Measurements from ENCODE around the gene MACROH2A1. TPM values are rescaled to one million over a fixed set of nuclear protein-coding genes. Genes with fewer than 3 reads are reported as not detected.

MACROH2A1 gene
- total and polyA plus RNA-seq, 2 of the 4 experiments (the other 2 are of a cell fraction), result 122 to 126 TPM

DNA sequence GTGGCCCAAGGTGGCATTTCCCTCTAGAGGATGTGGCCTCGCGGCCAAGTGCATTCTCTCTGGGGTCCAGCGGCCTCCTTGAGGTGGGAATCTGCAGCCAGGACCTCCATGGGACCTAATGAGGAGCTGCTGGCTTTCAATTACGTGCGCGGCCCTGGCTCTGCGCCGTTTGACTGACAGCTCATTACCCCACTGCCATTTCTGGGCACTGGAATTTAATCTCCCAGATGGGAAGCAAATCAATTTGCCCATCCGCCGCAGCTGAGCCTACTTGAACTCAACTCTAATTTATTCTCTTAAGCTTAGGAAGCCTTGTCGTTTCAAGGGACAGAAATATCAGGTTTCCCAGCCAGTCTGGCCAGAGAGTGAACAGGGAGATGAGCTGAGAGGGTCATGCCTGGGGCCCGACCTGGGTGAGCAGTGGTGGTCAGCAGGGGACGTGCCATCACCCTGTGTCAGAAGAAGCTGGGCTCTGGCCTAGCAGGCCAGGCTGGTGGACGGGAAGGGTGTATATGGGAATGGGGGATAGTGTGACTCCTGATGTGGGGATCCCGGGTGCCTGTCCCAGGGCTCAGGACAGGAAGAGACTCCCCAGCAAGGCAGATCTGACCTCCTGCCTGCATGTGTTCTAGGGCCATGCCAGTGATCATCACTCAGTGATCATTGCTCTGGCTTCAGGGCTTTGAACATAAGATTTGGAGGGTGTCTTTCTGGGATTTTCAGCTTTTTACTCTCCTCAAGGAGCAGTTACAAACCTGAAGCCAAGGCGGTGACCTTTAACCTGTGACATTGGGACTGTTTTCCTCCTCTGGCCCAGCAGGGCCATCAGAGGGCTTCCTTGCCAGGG lies 69.7 kb downstream of the MACROH2A1 start:
- no peak overlapping the region for H3K18ac ChIP-seq (ENCODE audit: low read depth, low read length)
- H4K91ac ChIP-seq (ENCODE audit: insufficient read depth, low read depth, low read length), result peak overlapping the region; percentile 19; the same call in 1 of the 2 replicates
- intact Hi-C loops (cut with micrococcal nuclease) (no loop called here), in situ Hi-C loops (cut with MboI; ENCODE audit: low sequenced_read_pairs) (no loop called here), dilution Hi-C loops (cut with HindIII; ENCODE audit: low sequenced_read_pairs, unreplicated experiment) (no loop called here)
- peak overlapping the region; percentile 67 for H3K4ac ChIP-seq (ENCODE audit: low read depth, low read length)
- H3K14ac ChIP-seq (replicated peaks; ENCODE audit: low read depth, low read length), result peak overlapping the region; percentile 3; the same call in 1 of the 2 replicates
- no peak overlapping the region for H2AFZ ChIP-seq (replicated peaks; ENCODE audit: low read length, poor library complexity)
- no peak overlapping the region for H3K56ac ChIP-seq (ENCODE audit: extremely low read depth, insufficient read depth, low read length)
- ATAC-seq (ENCODE audit: low read depth), result no peak
- 91% methylated on average over 8 of the region's 16 CpGs; no CpG with 5 or more reads in 1 of the 2 experiments for WGBS, 2 experiments (ENCODE audit: extremely low coverage in 2 of 2, insufficient read length in 1 of 2)
- no peak overlapping the region for H4K5ac ChIP-seq (ENCODE audit: low read depth, low read length)
- no peak overlapping the region for H3K9ac ChIP-seq (ENCODE audit: low read depth, low read length)
- H3K4me3 ChIP-seq (ENCODE audit: insufficient read depth, low read depth, low read length), result no peak overlapping the region
- TF ChIP-seq, protein P1, sequence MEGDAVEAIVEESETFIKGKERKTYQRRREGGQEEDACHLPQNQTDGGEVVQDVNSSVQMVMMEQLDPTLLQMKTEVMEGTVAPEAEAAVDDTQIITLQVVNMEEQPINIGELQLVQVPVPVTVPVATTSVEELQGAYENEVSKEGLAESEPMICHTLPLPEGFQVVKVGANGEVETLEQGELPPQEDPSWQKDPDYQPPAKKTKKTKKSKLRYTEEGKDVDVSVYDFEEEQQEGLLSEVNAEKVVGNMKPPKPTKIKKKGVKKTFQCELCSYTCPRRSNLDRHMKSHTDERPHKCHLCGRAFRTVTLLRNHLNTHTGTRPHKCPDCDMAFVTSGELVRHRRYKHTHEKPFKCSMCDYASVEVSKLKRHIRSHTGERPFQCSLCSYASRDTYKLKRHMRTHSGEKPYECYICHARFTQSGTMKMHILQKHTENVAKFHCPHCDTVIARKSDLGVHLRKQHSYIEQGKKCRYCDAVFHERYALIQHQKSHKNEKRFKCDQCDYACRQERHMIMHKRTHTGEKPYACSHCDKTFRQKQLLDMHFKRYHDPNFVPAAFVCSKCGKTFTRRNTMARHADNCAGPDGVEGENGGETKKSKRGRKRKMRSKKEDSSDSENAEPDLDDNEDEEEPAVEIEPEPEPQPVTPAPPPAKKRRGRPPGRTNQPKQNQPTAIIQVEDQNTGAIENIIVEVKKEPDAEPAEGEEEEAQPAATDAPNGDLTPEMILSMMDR (conservative IDR thresholded peaks at IDR 0.05; ENCODE audit: low read depth, low read length), result no peak
- POLR2A ChIA-PET (ENCODE audit: unreplicated experiment), result no interaction called here
- peaks cover 13% of the 10 kb centered on the region for H3K9me1 ChIP-seq (ENCODE audit: insufficient read depth, low read length)
- H3K27ac ChIP-seq (ENCODE audit: insufficient read depth, low read length), result no peak overlapping the region
- peak overlapping the region; percentile 54; the same call in 1 of the 2 replicates for H2AK5ac ChIP-seq (ENCODE audit: low read depth, low read length)
- peak overlapping the region; percentile 13; the same call in 1 of the 2 replicates for H2BK120ac ChIP-seq (ENCODE audit: low read depth, low read length)
- H2BK5ac ChIP-seq (ENCODE audit: low read depth, low read length, poor library complexity, severe bottlenecking), result no peak overlapping the region
- peaks cover 18% of the 10 kb centered on the region for H3K4me1 ChIP-seq (ENCODE audit: control insufficient read depth, insufficient read depth, low read length)
- no peak overlapping the region for H2AK9ac ChIP-seq (replicated peaks; ENCODE audit: low read depth, low read length, poor library complexity)
- CTCF ChIA-PET, result no interaction called here
- no peaks in the 10 kb centered on the region for H3K27me3 ChIP-seq (ENCODE audit: control insufficient read depth, insufficient read depth, low read length)
- H4K20me1 ChIP-seq (ENCODE audit: insufficient read depth, low read length), result no peaks in the 10 kb centered on the region
- peak overlapping the region; percentile 7; the same call in 1 of the 3 replicates for H2BK15ac ChIP-seq (ENCODE audit: low read depth, low read length)
- H4K8ac ChIP-seq (ENCODE audit: low read depth in 2 of 2, low read length in 2 of 2), result peak overlapping the region; percentile 9 to 36; a peak in 1 of 4 replicates
- no peaks in the 10 kb centered on the region for H3K9me3 ChIP-seq (ENCODE audit: control insufficient read depth, insufficient read depth, low read length)
- BruUV-seq (replicated peaks), result no TSS peak
- H3K23ac ChIP-seq (ENCODE audit: low read depth, low read length), result no peak overlapping the region
- no peak for DNase-seq
- no peak overlapping the region for H3K4me2 ChIP-seq (ENCODE audit: low read depth, low read length)
- 0 out of 2 replicates have a peak overlapping the region, but pooled peaks have one; percentile 3 for H2BK20ac ChIP-seq (ENCODE audit: low read depth, low read length)
- peaks cover 0 to 16% of the 10 kb centered on the region in 2 experiments; a peak in 2 of 4 replicates for H3K79me1 ChIP-seq (ENCODE audit: low read depth in 1 of 2, low read length in 2 of 2)
- H3K36me3 ChIP-seq (ENCODE audit: control insufficient read depth, insufficient read depth, low read length), result peaks cover 6% of the 10 kb centered on the region; the same call in 1 of the 2 replicates

Data from IMR-90 (cell line).